HCT116 (cell line): Measurements from ENCODE around the gene TRIM16. TPM values are rescaled to one million over a fixed set of nuclear protein-coding genes. Genes with fewer than 3 reads are reported as not detected.

Source experiments
- ATAC-seq: fragments of 200-7000 bp; cut with Tn5 transposase; 2 replicates; pipeline ENCODE4 v1.9.1; 2020; ENCODE audit warnings: mild to moderate bottlenecking, moderate library complexity
- BruUV-seq: library from RNA; stranded (reverse); fragments of 400-500 nt; replicated peaks from 2 replicates; lab custom pipeline; 2021; lab: Mats Ljungman, UMichigan
- CTCF ChIA-PET: fragments of 300-600 bp; sonication (Branson Sonifier 250); formaldehyde crosslinking; loops from one replicate; lab custom pipeline; 2021; ENCODE audit warnings: antibody characterized with exemption; lab: Charles Lee
- POLR2A ChIA-PET: fragments of 300-600, 350-600 bp; sonication (Branson Sonifier 250); formaldehyde crosslinking; loops from one replicate; lab custom pipeline; 2021; ENCODE audit warnings: antibody characterized with exemption; lab: Charles Lee
- RAD21 ChIA-PET, 2 experiments: fragments of 300-600 bp; sonication (Branson Sonifier 250); formaldehyde crosslinking; loops; one replicate each; lab custom pipeline; 2023; ENCODE audit warnings: low total read pairs in 2 of 2; ENCODE audit not compliant: uncharacterized antibody in 2 of 2, unreplicated experiment in 2 of 2, low non-redundant PET in 1 of 2; lab: Charles Lee
- DNase-seq: peaks from one replicate; pipeline ENCODE4 v3.0.0-alpha.2; 2010; ENCODE audit warnings: low read depth, low spot score
- H2AFZ ChIP-seq: fragments of 200-600 bp; shearing (Covaris generic), sonication (generic); 2 replicates; pipeline ENCODE4 v1.6.1; 2017; ENCODE audit warnings: low read depth, mixed run types, mixed read lengths, antibody characterized with exemption, low read length; ENCODE audit not compliant: poor library complexity, severe bottlenecking
- H3K27ac ChIP-seq: 2 replicates; pipeline ENCODE4 v1.5.1; 2012; ENCODE audit warnings: low read depth, low read length
- H3K27me3 ChIP-seq: fragments of 200-600 bp; sonication (generic); 2 replicates; pipeline ENCODE4 v1.6.1; 2016; ENCODE audit warnings: mixed run types, low read length, mixed read lengths; ENCODE audit not compliant: insufficient read depth
- H3K36me3 ChIP-seq, 2 experiments: fragments of 200-500 bp in 1 of 2; fragments of 200-600 bp in 1 of 2; sonication (Bioruptor generic) in 1 of 2; sonication (generic) in 1 of 2; 2 replicates each; pipeline versions ENCODE4 v1.5.1 to v1.6.1; 2014 to 2016; ENCODE audit warnings: low read length in 2 of 2, inconsistent platforms in 1 of 2, mixed read lengths in 1 of 2, mixed run types in 1 of 2; ENCODE audit not compliant: insufficient read depth in 2 of 2, control insufficient read depth in 1 of 2
- H3K4me1 ChIP-seq, 2 experiments: fragments of 200-600 bp in 1 of 2; sonication (generic) in 1 of 2; 2 replicates each; pipeline versions ENCODE4 v1.5.1 to v1.6.1; 2012 to 2017; ENCODE audit warnings: low read length in 2 of 2, inconsistent platforms in 1 of 2, mild to moderate bottlenecking in 1 of 2, mixed read lengths in 1 of 2, mixed run types in 1 of 2, moderate library complexity in 1 of 2; ENCODE audit not compliant: insufficient read depth in 2 of 2, control insufficient read depth in 1 of 2
- H3K4me2 ChIP-seq: fragments of 200-600 bp; sonication (generic); 2 replicates; pipeline ENCODE4 v1.6.1; 2017; ENCODE audit warnings: mixed run types, low read length, mixed read lengths
- H3K4me3 ChIP-seq, 2 experiments: fragments of 200-600 bp in 1 of 2; sonication (generic) in 1 of 2; replicated peaks in 1 of 2; 2 replicates each; pipeline ENCODE4 v1.5.1; 2011 to 2016; ENCODE audit warnings: low read length in 2 of 2, control low read depth in 1 of 2, low read depth in 1 of 2, mild to moderate bottlenecking in 1 of 2, mixed read lengths in 1 of 2, mixed run types in 1 of 2
- H3K79me2 ChIP-seq: fragments of 200-600 bp; sonication (generic); 2 replicates; pipeline ENCODE4 v1.6.1; 2017; ENCODE audit warnings: mild to moderate bottlenecking, mixed run types, low read length, moderate library complexity, mixed read lengths; ENCODE audit not compliant: insufficient read depth
- H3K9ac ChIP-seq: fragments of 200-600 bp; sonication (generic); 2 replicates; pipeline ENCODE4 v1.6.1; 2016; ENCODE audit warnings: low read length, mixed read lengths
- H3K9me2 ChIP-seq: fragments of 200-600 bp; sonication (generic), shearing (Covaris generic); 2 replicates; pipeline ENCODE4 v1.6.1; 2017; ENCODE audit warnings: mixed run types, mild to moderate bottlenecking, moderate library complexity; ENCODE audit not compliant: insufficient read depth
- H3K9me3 ChIP-seq, 2 experiments: fragments of 200-500 bp in 1 of 2; fragments of 200-600 bp in 1 of 2; sonication (Bioruptor generic) in 1 of 2; sonication (generic) in 1 of 2; 2 replicates each; pipeline ENCODE4 v1.6.1; 2014 to 2017; ENCODE audit warnings: low read length in 2 of 2, mixed read lengths in 2 of 2, inconsistent platforms in 1 of 2, low read depth in 1 of 2, mild to moderate bottlenecking in 1 of 2, mixed run types in 1 of 2, moderate library complexity in 1 of 2; ENCODE audit not compliant: control insufficient read depth in 1 of 2, insufficient read depth in 1 of 2
- H4K20me1 ChIP-seq: fragments of 200-600 bp; sonication (generic), shearing (Covaris generic); 2 replicates; pipeline ENCODE4 v1.6.1; 2017; ENCODE audit warnings: mixed run types, mild to moderate bottlenecking, moderate library complexity; ENCODE audit not compliant: insufficient read depth
- CBX3 ChIP-seq: IDR thresholded peaks from 2 replicates; pipeline ENCODE4 v1.6.1; 2012; ENCODE audit warnings: low read depth
- CEBPB ChIP-seq: IDR thresholded peaks from 2 replicates; pipeline ENCODE4 v1.6.1; 2012; ENCODE audit warnings: low read depth
- ELF1 ChIP-seq: IDR thresholded peaks from 2 replicates; pipeline ENCODE4 v1.6.1; 2012; ENCODE audit warnings: low read depth, borderline replicate concordance
- EZH2 ChIP-seq: fragments of 200-600 bp; sonication (generic); IDR thresholded peaks from 2 replicates; pipeline ENCODE4 v1.6.1; 2017; ENCODE audit warnings: antibody characterized with exemption, mixed run types
- EZH2phosphoT487 ChIP-seq: fragments of 200-600 bp; IDR thresholded peaks from 2 replicates; pipeline ENCODE4 v1.6.1; 2018; ENCODE audit warnings: antibody characterized with exemption, borderline replicate concordance
- FOSL1 ChIP-seq: IDR thresholded peaks from 2 replicates; pipeline ENCODE4 v1.6.1; 2012; ENCODE audit warnings: low read depth
- JUND ChIP-seq: IDR thresholded peaks from 2 replicates; pipeline ENCODE4 v1.6.1; 2012
- POLR2A ChIP-seq: IDR thresholded peaks from 2 replicates; pipeline ENCODE4 v1.7.0; 2011; ENCODE audit warnings: borderline replicate concordance; ENCODE audit not compliant: insufficient read depth, insufficient read length; ENCODE audit errors: extremely low read depth
- POLR2AphosphoS5 ChIP-seq: IDR thresholded peaks from 2 replicates; pipeline ENCODE4 v1.6.1; 2011; ENCODE audit warnings: mild to moderate bottlenecking, low read depth, low read length, moderate library complexity
- RAD21 ChIP-seq: IDR thresholded peaks from 2 replicates; pipeline ENCODE4 v1.6.1; 2012; ENCODE audit warnings: low read depth, mild to moderate bottlenecking
- SP1 ChIP-seq: IDR thresholded peaks from 2 replicates; pipeline ENCODE4 v1.6.1; 2012; ENCODE audit warnings: low read depth
- SRF ChIP-seq: IDR thresholded peaks from 2 replicates; pipeline ENCODE4 v1.6.1; 2012; ENCODE audit warnings: low read depth
- TCF7L2 ChIP-seq: IDR thresholded peaks from 2 replicates; pipeline ENCODE4 v1.7.0; 2011; ENCODE audit warnings: borderline replicate concordance, inconsistent platforms; ENCODE audit not compliant: insufficient read depth, insufficient read length; ENCODE audit errors: extremely low read depth
- YY1 ChIP-seq: IDR thresholded peaks from 2 replicates; pipeline ENCODE4 v1.6.1; 2011; ENCODE audit warnings: low read length, low read depth, moderate library complexity, mild to moderate bottlenecking; ENCODE audit not compliant: insufficient replicate concordance; ENCODE audit errors: extremely low read depth
- ZFX ChIP-seq: fragments of 450-650 bp; IDR thresholded peaks from 2 replicates; pipeline ENCODE4 v1.6.1; 2017
- ZNF274 ChIP-seq: fragments of 200-500 bp; sonication (Bioruptor generic); IDR thresholded peaks from 2 replicates; pipeline ENCODE4 v1.6.1; 2014; ENCODE audit warnings: mild to moderate bottlenecking, low read depth, low read length, inconsistent platforms
- intact Hi-C: fragments of 100-400 bp; cut with micrococcal nuclease; formaldehyde crosslinking; loops from 2 replicates; pipeline ENCODE4 v1.10.0; 2022
- total RNA-seq: library from RNA; stranded (reverse); gene quantifications from one replicate; pipeline ENCODE4 v1.2.1, GENCODE V29; 2021; ENCODE audit not compliant: unreplicated experiment
- TF ChIP-seq, protein P1 (sequence below): IDR thresholded peaks from 2 replicates; pipeline ENCODE4 v1.6.1; 2012; ENCODE audit warnings: low read depth
- TF ChIP-seq, protein P2 (sequence below), 3 experiments: fragments of 200-600 bp in 1 of 3; sonication (generic) in 1 of 3; IDR thresholded peaks in 2 of 3; conservative IDR thresholded peaks in 1 of 3; 2 replicates each; pipeline ENCODE4 v1.5.1; 2012 to 2017; ENCODE audit warnings: low read depth in 2 of 3, low read length in 2 of 3, antibody characterized with exemption in 1 of 3, borderline replicate concordance in 1 of 3, control low read depth in 1 of 3, mild to moderate bottlenecking in 1 of 3, mixed read lengths in 1 of 3, mixed run types in 1 of 3, moderate library complexity in 1 of 3; ENCODE audit not compliant: insufficient read depth in 1 of 3
- TF ChIP-seq, protein P3 (sequence below): IDR thresholded peaks from 2 replicates; pipeline ENCODE4 v1.6.1; 2012
- TF ChIP-seq, protein P4 (sequence below): IDR thresholded peaks from 2 replicates; pipeline ENCODE4 v1.6.1; 2012

The TRIM16 gene
- total RNA-seq, 1 experiment from 2014 or later = 33.8 TPM

DNA sequence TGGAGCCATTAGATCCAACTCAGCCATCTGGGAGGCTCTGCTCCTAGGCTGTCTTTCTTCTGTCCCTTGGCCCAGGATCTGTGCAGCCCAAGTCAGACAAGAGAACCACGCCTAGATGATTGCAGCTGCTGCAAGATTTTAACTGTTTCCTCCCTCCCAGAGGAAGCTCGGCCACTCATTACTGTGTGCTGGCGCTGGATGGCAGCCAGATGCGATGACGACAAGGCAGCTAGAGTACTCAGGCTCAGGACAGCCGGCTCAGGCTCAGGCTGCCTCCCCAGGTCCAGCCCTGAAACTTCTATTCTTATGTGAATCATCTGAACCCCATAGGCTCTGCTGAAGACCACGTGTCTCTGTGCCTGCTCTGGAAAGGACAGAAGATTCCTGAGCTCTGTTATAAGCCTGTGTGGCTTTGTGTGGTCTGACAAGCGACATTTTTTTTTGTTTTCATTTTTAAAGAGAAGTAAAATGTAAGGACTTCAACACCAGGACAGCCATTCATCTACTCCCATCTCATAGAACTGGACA lies 32.5 kb downstream of the TRIM16 start:
- Histone ChIP-seq H3K4me1 (peaks cover 60 to 82% of the 10 kb centered on the region in 2 experiments), H3K9me3 (no peaks in the 10 kb centered on the region), H2AFZ (no peak overlapping the region), H3K9me2 (no peaks in the 10 kb centered on the region), H3K79me2 (peaks cover 16% of the 10 kb centered on the region; the same call in 1 of the 2 replicates), H3K9ac (peak overlapping the region; percentile 75), H3K4me2 (peak overlapping the region; percentile 97), H3K27ac (peak overlapping the region; percentile 75), H3K36me3 (no peaks in the 10 kb centered on the region; a peak in 1 of 4 replicates), H3K27me3 (no peaks in the 10 kb centered on the region), H3K4me3 (peak overlapping the region; percentile 41 to 58), H4K20me1 (no peaks in the 10 kb centered on the region)
- intact Hi-C loops = no loop called here
- ATAC-seq (peak; percentile 92), DNase-seq (peak; percentile 95)
- ChIA-PET CTCF (no interaction called here), RAD21 (no interaction called here), POLR2A (interaction anchor here (1.2 kb wide), 2 partner anchors 10 to 348 kb away, joined by 3 to 4 read pairs; partner anchors contain the start of genes TTC19 and ZSWIM7)
- no TSS peak for BruUV-seq
- TF ChIP-seq SP1 (peak; percentile 68; the same call in 1 of the 2 replicates), RAD21 (peak; percentile 38), JUND (no peak; the same call in 1 of the 2 replicates), POLR2A (peak; percentile 28), ZNF274 (no peak), ELF1 (no peak), EZH2phosphoT487 (no peak), CBX3 (peak; percentile 16; the same call in 1 of the 2 replicates), POLR2AphosphoS5 (peak; percentile 74), SRF (no peak), CEBPB (peak; percentile 69), TCF7L2 (peak; percentile 54), EZH2 (no peak), FOSL1 (no peak), YY1 (no peak), ZFX (no peak)
- TF ChIP-seq, protein P1, sequence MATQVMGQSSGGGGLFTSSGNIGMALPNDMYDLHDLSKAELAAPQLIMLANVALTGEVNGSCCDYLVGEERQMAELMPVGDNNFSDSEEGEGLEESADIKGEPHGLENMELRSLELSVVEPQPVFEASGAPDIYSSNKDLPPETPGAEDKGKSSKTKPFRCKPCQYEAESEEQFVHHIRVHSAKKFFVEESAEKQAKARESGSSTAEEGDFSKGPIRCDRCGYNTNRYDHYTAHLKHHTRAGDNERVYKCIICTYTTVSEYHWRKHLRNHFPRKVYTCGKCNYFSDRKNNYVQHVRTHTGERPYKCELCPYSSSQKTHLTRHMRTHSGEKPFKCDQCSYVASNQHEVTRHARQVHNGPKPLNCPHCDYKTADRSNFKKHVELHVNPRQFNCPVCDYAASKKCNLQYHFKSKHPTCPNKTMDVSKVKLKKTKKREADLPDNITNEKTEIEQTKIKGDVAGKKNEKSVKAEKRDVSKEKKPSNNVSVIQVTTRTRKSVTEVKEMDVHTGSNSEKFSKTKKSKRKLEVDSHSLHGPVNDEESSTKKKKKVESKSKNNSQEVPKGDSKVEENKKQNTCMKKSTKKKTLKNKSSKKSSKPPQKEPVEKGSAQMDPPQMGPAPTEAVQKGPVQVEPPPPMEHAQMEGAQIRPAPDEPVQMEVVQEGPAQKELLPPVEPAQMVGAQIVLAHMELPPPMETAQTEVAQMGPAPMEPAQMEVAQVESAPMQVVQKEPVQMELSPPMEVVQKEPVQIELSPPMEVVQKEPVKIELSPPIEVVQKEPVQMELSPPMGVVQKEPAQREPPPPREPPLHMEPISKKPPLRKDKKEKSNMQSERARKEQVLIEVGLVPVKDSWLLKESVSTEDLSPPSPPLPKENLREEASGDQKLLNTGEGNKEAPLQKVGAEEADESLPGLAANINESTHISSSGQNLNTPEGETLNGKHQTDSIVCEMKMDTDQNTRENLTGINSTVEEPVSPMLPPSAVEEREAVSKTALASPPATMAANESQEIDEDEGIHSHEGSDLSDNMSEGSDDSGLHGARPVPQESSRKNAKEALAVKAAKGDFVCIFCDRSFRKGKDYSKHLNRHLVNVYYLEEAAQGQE = no peak
- TF ChIP-seq, protein P2, sequence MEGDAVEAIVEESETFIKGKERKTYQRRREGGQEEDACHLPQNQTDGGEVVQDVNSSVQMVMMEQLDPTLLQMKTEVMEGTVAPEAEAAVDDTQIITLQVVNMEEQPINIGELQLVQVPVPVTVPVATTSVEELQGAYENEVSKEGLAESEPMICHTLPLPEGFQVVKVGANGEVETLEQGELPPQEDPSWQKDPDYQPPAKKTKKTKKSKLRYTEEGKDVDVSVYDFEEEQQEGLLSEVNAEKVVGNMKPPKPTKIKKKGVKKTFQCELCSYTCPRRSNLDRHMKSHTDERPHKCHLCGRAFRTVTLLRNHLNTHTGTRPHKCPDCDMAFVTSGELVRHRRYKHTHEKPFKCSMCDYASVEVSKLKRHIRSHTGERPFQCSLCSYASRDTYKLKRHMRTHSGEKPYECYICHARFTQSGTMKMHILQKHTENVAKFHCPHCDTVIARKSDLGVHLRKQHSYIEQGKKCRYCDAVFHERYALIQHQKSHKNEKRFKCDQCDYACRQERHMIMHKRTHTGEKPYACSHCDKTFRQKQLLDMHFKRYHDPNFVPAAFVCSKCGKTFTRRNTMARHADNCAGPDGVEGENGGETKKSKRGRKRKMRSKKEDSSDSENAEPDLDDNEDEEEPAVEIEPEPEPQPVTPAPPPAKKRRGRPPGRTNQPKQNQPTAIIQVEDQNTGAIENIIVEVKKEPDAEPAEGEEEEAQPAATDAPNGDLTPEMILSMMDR (IDR thresholded peaks at IDR 0.05 in 2 of 3, conservative IDR thresholded peaks at IDR 0.05 in 1 of 3; ENCODE audit: borderline replicate concordance in 1 of 3, insufficient read depth in 1 of 3, low read depth in 2 of 3, low read length in 2 of 3) = no peak
- TF ChIP-seq, protein P3, sequence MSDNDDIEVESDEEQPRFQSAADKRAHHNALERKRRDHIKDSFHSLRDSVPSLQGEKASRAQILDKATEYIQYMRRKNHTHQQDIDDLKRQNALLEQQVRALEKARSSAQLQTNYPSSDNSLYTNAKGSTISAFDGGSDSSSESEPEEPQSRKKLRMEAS = peak; percentile 68
- TF ChIP-seq, protein P4, sequence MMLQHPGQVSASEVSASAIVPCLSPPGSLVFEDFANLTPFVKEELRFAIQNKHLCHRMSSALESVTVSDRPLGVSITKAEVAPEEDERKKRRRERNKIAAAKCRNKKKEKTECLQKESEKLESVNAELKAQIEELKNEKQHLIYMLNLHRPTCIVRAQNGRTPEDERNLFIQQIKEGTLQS = no peak
